HCT116 (cell line): ENCODE results near the gene ZNF595. TPM values are rescaled to one million over a fixed set of nuclear protein-coding genes. Genes with fewer than 3 reads are reported as not detected.

Experiments
- ATAC-seq: fragments of 200-7000 bp; cut with Tn5 transposase; 2 replicates; pipeline ENCODE4 v1.9.1; 2020; ENCODE audit warnings: mild to moderate bottlenecking, moderate library complexity
- BruUV-seq: library from RNA; stranded (reverse); fragments of 400-500 nt; replicated peaks from 2 replicates; lab custom pipeline; 2021; lab: Mats Ljungman, UMichigan
- CTCF ChIA-PET: fragments of 300-600 bp; sonication (Branson Sonifier 250); formaldehyde crosslinking; loops from one replicate; lab custom pipeline; 2021; ENCODE audit warnings: antibody characterized with exemption; lab: Charles Lee
- POLR2A ChIA-PET: fragments of 300-600, 350-600 bp; sonication (Branson Sonifier 250); formaldehyde crosslinking; loops from one replicate; lab custom pipeline; 2021; ENCODE audit warnings: antibody characterized with exemption; lab: Charles Lee
- RAD21 ChIA-PET, 2 experiments: fragments of 300-600 bp; sonication (Branson Sonifier 250); formaldehyde crosslinking; loops; one replicate each; lab custom pipeline; 2023; ENCODE audit warnings: low total read pairs in 2 of 2; ENCODE audit not compliant: uncharacterized antibody in 2 of 2, unreplicated experiment in 2 of 2, low non-redundant PET in 1 of 2; lab: Charles Lee
- DNase-seq: peaks from one replicate; pipeline ENCODE4 v3.0.0-alpha.2; 2010; ENCODE audit warnings: low read depth, low spot score
- H2AFZ ChIP-seq: fragments of 200-600 bp; shearing (Covaris generic), sonication (generic); 2 replicates; pipeline ENCODE4 v1.6.1; 2017; ENCODE audit warnings: low read depth, mixed run types, mixed read lengths, antibody characterized with exemption, low read length; ENCODE audit not compliant: poor library complexity, severe bottlenecking
- H3K27ac ChIP-seq: 2 replicates; pipeline ENCODE4 v1.5.1; 2012; ENCODE audit warnings: low read depth, low read length
- H3K27me3 ChIP-seq: fragments of 200-600 bp; sonication (generic); 2 replicates; pipeline ENCODE4 v1.6.1; 2016; ENCODE audit warnings: mixed run types, low read length, mixed read lengths; ENCODE audit not compliant: insufficient read depth
- H3K36me3 ChIP-seq, 2 experiments: fragments of 200-500 bp in 1 of 2; fragments of 200-600 bp in 1 of 2; sonication (Bioruptor generic) in 1 of 2; sonication (generic) in 1 of 2; 2 replicates each; pipeline versions ENCODE4 v1.5.1 to v1.6.1; 2014 to 2016; ENCODE audit warnings: low read length in 2 of 2, inconsistent platforms in 1 of 2, mixed read lengths in 1 of 2, mixed run types in 1 of 2; ENCODE audit not compliant: insufficient read depth in 2 of 2, control insufficient read depth in 1 of 2
- H3K4me1 ChIP-seq, 2 experiments: fragments of 200-600 bp in 1 of 2; sonication (generic) in 1 of 2; 2 replicates each; pipeline versions ENCODE4 v1.5.1 to v1.6.1; 2012 to 2017; ENCODE audit warnings: low read length in 2 of 2, inconsistent platforms in 1 of 2, mild to moderate bottlenecking in 1 of 2, mixed read lengths in 1 of 2, mixed run types in 1 of 2, moderate library complexity in 1 of 2; ENCODE audit not compliant: insufficient read depth in 2 of 2, control insufficient read depth in 1 of 2
- H3K4me2 ChIP-seq: fragments of 200-600 bp; sonication (generic); 2 replicates; pipeline ENCODE4 v1.6.1; 2017; ENCODE audit warnings: mixed run types, low read length, mixed read lengths
- H3K4me3 ChIP-seq, 2 experiments: fragments of 200-600 bp in 1 of 2; sonication (generic) in 1 of 2; replicated peaks in 1 of 2; 2 replicates each; pipeline ENCODE4 v1.5.1; 2011 to 2016; ENCODE audit warnings: low read length in 2 of 2, control low read depth in 1 of 2, low read depth in 1 of 2, mild to moderate bottlenecking in 1 of 2, mixed read lengths in 1 of 2, mixed run types in 1 of 2
- H3K79me2 ChIP-seq: fragments of 200-600 bp; sonication (generic); 2 replicates; pipeline ENCODE4 v1.6.1; 2017; ENCODE audit warnings: mild to moderate bottlenecking, mixed run types, low read length, moderate library complexity, mixed read lengths; ENCODE audit not compliant: insufficient read depth
- H3K9ac ChIP-seq: fragments of 200-600 bp; sonication (generic); 2 replicates; pipeline ENCODE4 v1.6.1; 2016; ENCODE audit warnings: low read length, mixed read lengths
- H3K9me2 ChIP-seq: fragments of 200-600 bp; sonication (generic), shearing (Covaris generic); 2 replicates; pipeline ENCODE4 v1.6.1; 2017; ENCODE audit warnings: mixed run types, mild to moderate bottlenecking, moderate library complexity; ENCODE audit not compliant: insufficient read depth
- H3K9me3 ChIP-seq, 2 experiments: fragments of 200-500 bp in 1 of 2; fragments of 200-600 bp in 1 of 2; sonication (Bioruptor generic) in 1 of 2; sonication (generic) in 1 of 2; 2 replicates each; pipeline ENCODE4 v1.6.1; 2014 to 2017; ENCODE audit warnings: low read length in 2 of 2, mixed read lengths in 2 of 2, inconsistent platforms in 1 of 2, low read depth in 1 of 2, mild to moderate bottlenecking in 1 of 2, mixed run types in 1 of 2, moderate library complexity in 1 of 2; ENCODE audit not compliant: control insufficient read depth in 1 of 2, insufficient read depth in 1 of 2
- H4K20me1 ChIP-seq: fragments of 200-600 bp; sonication (generic), shearing (Covaris generic); 2 replicates; pipeline ENCODE4 v1.6.1; 2017; ENCODE audit warnings: mixed run types, mild to moderate bottlenecking, moderate library complexity; ENCODE audit not compliant: insufficient read depth
- CBX3 ChIP-seq: IDR thresholded peaks from 2 replicates; pipeline ENCODE4 v1.6.1; 2012; ENCODE audit warnings: low read depth
- CEBPB ChIP-seq: IDR thresholded peaks from 2 replicates; pipeline ENCODE4 v1.6.1; 2012; ENCODE audit warnings: low read depth
- ELF1 ChIP-seq: IDR thresholded peaks from 2 replicates; pipeline ENCODE4 v1.6.1; 2012; ENCODE audit warnings: low read depth, borderline replicate concordance
- JUND ChIP-seq: IDR thresholded peaks from 2 replicates; pipeline ENCODE4 v1.6.1; 2012
- SIN3A ChIP-seq: IDR thresholded peaks from 2 replicates; pipeline ENCODE4 v1.6.1; 2012; ENCODE audit warnings: low read depth
- SP1 ChIP-seq: IDR thresholded peaks from 2 replicates; pipeline ENCODE4 v1.6.1; 2012; ENCODE audit warnings: low read depth
- SRF ChIP-seq: IDR thresholded peaks from 2 replicates; pipeline ENCODE4 v1.6.1; 2012; ENCODE audit warnings: low read depth
- ZFX ChIP-seq: fragments of 450-650 bp; IDR thresholded peaks from 2 replicates; pipeline ENCODE4 v1.6.1; 2017
- ZNF274 ChIP-seq: fragments of 200-500 bp; sonication (Bioruptor generic); IDR thresholded peaks from 2 replicates; pipeline ENCODE4 v1.6.1; 2014; ENCODE audit warnings: mild to moderate bottlenecking, low read depth, low read length, inconsistent platforms
- intact Hi-C: fragments of 100-400 bp; cut with micrococcal nuclease; formaldehyde crosslinking; loops from 2 replicates; pipeline ENCODE4 v1.10.0; 2022
- total RNA-seq: library from RNA; stranded (reverse); gene quantifications from one replicate; pipeline ENCODE4 v1.2.1, GENCODE V29; 2021; ENCODE audit not compliant: unreplicated experiment
- TF ChIP-seq, protein P1 (sequence below): IDR thresholded peaks from 2 replicates; pipeline ENCODE4 v1.6.1; 2011; ENCODE audit warnings: mild to moderate bottlenecking, low read length, moderate library complexity; ENCODE audit not compliant: insufficient replicate concordance; ENCODE audit errors: extremely low read depth

Gene ZNF595
- total RNA-seq, 1 experiment from 2014 or later: 4.0 TPM

DNA sequence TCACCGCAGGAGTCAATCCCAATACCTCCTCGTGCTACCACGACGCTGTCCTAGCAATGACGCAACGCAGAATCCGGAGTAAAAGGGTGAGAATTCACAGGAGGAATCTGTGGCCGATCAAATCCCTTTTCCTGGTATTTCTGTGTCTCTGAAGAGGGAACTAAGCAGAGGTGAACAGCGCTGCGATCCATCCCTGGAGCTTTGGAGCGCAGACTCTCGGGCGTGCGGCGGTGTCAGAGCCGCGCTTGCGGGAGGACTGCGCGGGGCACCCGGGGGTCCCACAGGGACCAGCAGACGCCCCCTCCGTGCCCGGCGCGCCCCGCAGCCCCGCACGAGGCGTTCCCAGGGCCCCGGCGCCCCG, 53.9 kb downstream of the ZNF595 start:
- no peak overlapping the region for H3K9ac ChIP-seq
- ChIA-PET CTCF (no interaction called here), RAD21 (no interaction called here), POLR2A (no interaction called here)
- H3K36me3 ChIP-seq: no peaks in the 10 kb centered on the region
- no peaks in the 10 kb centered on the region for H3K27me3 ChIP-seq
- TF ChIP-seq ELF1: no peak
- no peak for TF ChIP-seq CBX3
- no peak for TF ChIP-seq CEBPB
- no peak for TF ChIP-seq SIN3A
- no peak for TF ChIP-seq JUND
- TF ChIP-seq SRF: no peak
- no peak for TF ChIP-seq ZNF274
- TF ChIP-seq, protein P1, sequence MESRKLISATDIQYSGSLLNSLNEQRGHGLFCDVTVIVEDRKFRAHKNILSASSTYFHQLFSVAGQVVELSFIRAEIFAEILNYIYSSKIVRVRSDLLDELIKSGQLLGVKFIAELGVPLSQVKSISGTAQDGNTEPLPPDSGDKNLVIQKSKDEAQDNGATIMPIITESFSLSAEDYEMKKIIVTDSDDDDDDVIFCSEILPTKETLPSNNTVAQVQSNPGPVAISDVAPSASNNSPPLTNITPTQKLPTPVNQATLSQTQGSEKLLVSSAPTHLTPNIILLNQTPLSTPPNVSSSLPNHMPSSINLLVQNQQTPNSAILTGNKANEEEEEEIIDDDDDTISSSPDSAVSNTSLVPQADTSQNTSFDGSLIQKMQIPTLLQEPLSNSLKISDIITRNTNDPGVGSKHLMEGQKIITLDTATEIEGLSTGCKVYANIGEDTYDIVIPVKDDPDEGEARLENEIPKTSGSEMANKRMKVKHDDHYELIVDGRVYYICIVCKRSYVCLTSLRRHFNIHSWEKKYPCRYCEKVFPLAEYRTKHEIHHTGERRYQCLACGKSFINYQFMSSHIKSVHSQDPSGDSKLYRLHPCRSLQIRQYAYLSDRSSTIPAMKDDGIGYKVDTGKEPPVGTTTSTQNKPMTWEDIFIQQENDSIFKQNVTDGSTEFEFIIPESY: no peak
- no peak for TF ChIP-seq ZFX
- no peak for TF ChIP-seq SP1
- no peak overlapping the region for H3K4me2 ChIP-seq
- H3K4me3 ChIP-seq: no peak overlapping the region
- no peak overlapping the region for H3K27ac ChIP-seq
- H3K4me1 ChIP-seq: no peaks in the 10 kb centered on the region
- H4K20me1 ChIP-seq: no peaks in the 10 kb centered on the region
- H3K9me2 ChIP-seq: no peaks in the 10 kb centered on the region
- ATAC-seq (no peak), DNase-seq (no peak)
- BruUV-seq: no TSS peak
- H3K9me3 ChIP-seq: peaks cover 5 to 7% of the 10 kb centered on the region in 2 experiments; a peak in 2 of 4 replicates
- no peak overlapping the region for H2AFZ ChIP-seq
- intact Hi-C loops: no loop called here
- H3K79me2 ChIP-seq: no peaks in the 10 kb centered on the region
